IMR-90 (cell line): ENCODE measurements around the gene ARTN. TPM values are rescaled to one million over a fixed set of nuclear protein-coding genes. Genes with fewer than 3 reads are reported as not detected.

Experiments used
- ATAC-seq: fragments of 200-7000 bp; cut with Tn5 transposase; 2 replicates; pipeline ENCODE4 v1.9.1; 2020; ENCODE audit warnings: low read depth, mild to moderate bottlenecking, moderate library complexity
- BruUV-seq: library from RNA; stranded (reverse); fragments of 400-500 nt; replicated peaks from 2 replicates; lab custom pipeline; 2021; lab: Mats Ljungman, UMichigan
- CTCF ChIA-PET: fragments of 300-600 bp; formaldehyde crosslinking; extraction: SDS; loops from one replicate; lab custom pipeline; 2021; ENCODE audit warnings: antibody characterized with exemption; lab: Yijun Ruan, JAX
- POLR2A ChIA-PET: fragments of 300-600 bp; sonication (Branson Sonifier 250); formaldehyde crosslinking; loops from one replicate; lab custom pipeline; 2022; ENCODE audit warnings: antibody characterized with exemption; ENCODE audit not compliant: unreplicated experiment; lab: Charles Lee
- DNase-seq: peaks from one replicate; pipeline ENCODE4 v3.0.0; 2013
- H2AFZ ChIP-seq: replicated peaks from 2 replicates; pipeline ENCODE3; 2013; ENCODE audit warnings: low read length, mild to moderate bottlenecking; ENCODE audit not compliant: poor library complexity
- H2AK5ac ChIP-seq: 2 replicates; pipeline ENCODE4 v1.6.1; 2013; ENCODE audit warnings: low read depth, low read length, inconsistent platforms
- H2AK9ac ChIP-seq: replicated peaks from 2 replicates; pipeline ENCODE3; 2013; ENCODE audit warnings: mild to moderate bottlenecking, low read depth, low read length, moderate library complexity; ENCODE audit not compliant: poor library complexity
- H2BK120ac ChIP-seq: 2 replicates; pipeline ENCODE4 v1.6.1; 2013; ENCODE audit warnings: low read depth, low read length, inconsistent platforms
- H2BK15ac ChIP-seq: 3 replicates; pipeline ENCODE4 v1.6.1; 2013; ENCODE audit warnings: low read depth, low read length, inconsistent platforms
- H2BK20ac ChIP-seq: 2 replicates; pipeline ENCODE4 v1.6.1; 2013; ENCODE audit warnings: low read depth, mild to moderate bottlenecking, inconsistent platforms, low read length, moderate library complexity
- H2BK5ac ChIP-seq: 2 replicates; pipeline ENCODE4 v1.6.1; 2013; ENCODE audit warnings: mild to moderate bottlenecking, low read depth, low read length, inconsistent platforms; ENCODE audit not compliant: poor library complexity, severe bottlenecking
- H3K14ac ChIP-seq: replicated peaks from 2 replicates; pipeline ENCODE4 v1.6.1; 2013; ENCODE audit warnings: low read depth, low read length, inconsistent platforms
- H3K18ac ChIP-seq: 2 replicates; pipeline ENCODE4 v1.6.1; 2013; ENCODE audit warnings: low read depth, low read length, control low read depth
- H3K23ac ChIP-seq: 2 replicates; pipeline ENCODE4 v1.6.1; 2013; ENCODE audit warnings: low read depth, low read length, inconsistent platforms
- H3K27ac ChIP-seq: 2 replicates; pipeline ENCODE4 v1.5.1; 2013; ENCODE audit warnings: mild to moderate bottlenecking, control low read depth, low read length; ENCODE audit not compliant: insufficient read depth
- H3K27me3 ChIP-seq: 2 replicates; pipeline ENCODE4 v1.6.1; 2013; ENCODE audit warnings: low read length; ENCODE audit not compliant: control insufficient read depth, insufficient read depth
- H3K36me3 ChIP-seq: 2 replicates; pipeline ENCODE4 v1.6.1; 2013; ENCODE audit warnings: low read length, mixed read lengths; ENCODE audit not compliant: control insufficient read depth, insufficient read depth
- H3K4ac ChIP-seq: 2 replicates; pipeline ENCODE4 v1.6.1; 2013; ENCODE audit warnings: low read depth, low read length, inconsistent platforms
- H3K4me1 ChIP-seq: 2 replicates; pipeline ENCODE4 v1.6.1; 2013; ENCODE audit warnings: low read length, mixed read lengths; ENCODE audit not compliant: control insufficient read depth, insufficient read depth
- H3K4me2 ChIP-seq: 2 replicates; pipeline ENCODE4 v1.6.1; 2013; ENCODE audit warnings: low read depth, mild to moderate bottlenecking, control low read depth, low read length, moderate library complexity
- H3K4me3 ChIP-seq: 2 replicates; pipeline ENCODE4 v1.5.1; 2013; ENCODE audit warnings: low read depth, mild to moderate bottlenecking, control low read depth, low read length, moderate library complexity; ENCODE audit not compliant: insufficient read depth
- H3K56ac ChIP-seq: 2 replicates; pipeline ENCODE4 v1.6.1; 2013; ENCODE audit warnings: low read length, inconsistent platforms; ENCODE audit not compliant: insufficient read depth; ENCODE audit errors: extremely low read depth
- H3K79me1 ChIP-seq, 2 experiments: 2 replicates each; pipeline ENCODE4 v1.6.1; 2013; ENCODE audit warnings: low read length in 2 of 2, inconsistent platforms in 1 of 2, low read depth in 1 of 2
- H3K9ac ChIP-seq: 2 replicates; pipeline ENCODE4 v1.6.1; 2013; ENCODE audit warnings: low read depth, low read length, control low read depth
- H3K9me1 ChIP-seq: 2 replicates; pipeline ENCODE4 v1.6.1; 2013; ENCODE audit warnings: low read length, inconsistent platforms; ENCODE audit not compliant: insufficient read depth
- H3K9me3 ChIP-seq: 2 replicates; pipeline ENCODE4 v1.6.1; 2013; ENCODE audit warnings: low read length; ENCODE audit not compliant: control insufficient read depth, insufficient read depth
- H4K20me1 ChIP-seq: 2 replicates; pipeline ENCODE4 v1.6.1; 2013; ENCODE audit warnings: low read length, inconsistent platforms; ENCODE audit not compliant: insufficient read depth
- H4K5ac ChIP-seq: 2 replicates; pipeline ENCODE4 v1.6.1; 2013; ENCODE audit warnings: mild to moderate bottlenecking, low read depth, low read length, control low read depth
- H4K8ac ChIP-seq, 2 experiments: 2 replicates each; pipeline ENCODE4 v1.6.1; 2013; ENCODE audit warnings: low read depth in 2 of 2, low read length in 2 of 2, control low read depth in 1 of 2, inconsistent platforms in 1 of 2
- H4K91ac ChIP-seq: 2 replicates; pipeline ENCODE4 v1.6.1; 2013; ENCODE audit warnings: low read depth, low read length, inconsistent platforms; ENCODE audit not compliant: insufficient read depth
- BHLHE40 ChIP-seq: fragments of 150-350 bp; IDR thresholded peaks from 2 replicates; pipeline ENCODE4 v1.6.1; 2016; ENCODE audit warnings: mild to moderate bottlenecking, low read depth, low read length
- CEBPB ChIP-seq: IDR thresholded peaks from 2 replicates; pipeline ENCODE4 v1.6.1; 2012; ENCODE audit warnings: low read depth, low read length, improper control_type of control experiment
- CHD1 ChIP-seq: IDR thresholded peaks from 2 replicates; pipeline ENCODE4 v1.6.1; 2012; ENCODE audit warnings: low read depth, low read length, improper control_type of control experiment
- CTCF ChIP-seq: conservative IDR thresholded peaks from 2 replicates; pipeline ENCODE4 v1.5.1; 2012; ENCODE audit warnings: mild to moderate bottlenecking, low read depth, low read length, improper control_type of control experiment
- ELK1 ChIP-seq: fragments of 150-350 bp; IDR thresholded peaks from 2 replicates; pipeline ENCODE4 v1.6.1; 2016; ENCODE audit warnings: low read depth, mild to moderate bottlenecking, low read length, moderate library complexity, borderline replicate concordance
- FOS ChIP-seq: fragments of 150-350 bp; IDR thresholded peaks from 2 replicates; pipeline ENCODE4 v1.6.1; 2016; ENCODE audit warnings: low read depth, low read length
- MAFK ChIP-seq: IDR thresholded peaks from 2 replicates; pipeline ENCODE4 v1.6.1; 2012; ENCODE audit warnings: low read depth, low read length, improper control_type of control experiment
- MAZ ChIP-seq: IDR thresholded peaks from 2 replicates; pipeline ENCODE4 v1.6.1; 2012; ENCODE audit warnings: low read depth, mild to moderate bottlenecking, low read length, improper control_type of control experiment, moderate library complexity, borderline replicate concordance
- MXI1 ChIP-seq: IDR thresholded peaks from 2 replicates; pipeline ENCODE4 v1.6.1; 2012; ENCODE audit warnings: low read depth, mild to moderate bottlenecking, low read length, moderate library complexity, borderline replicate concordance
- NFE2L2 ChIP-seq: fragments of 150-350 bp; IDR thresholded peaks from 2 replicates; pipeline ENCODE4 v1.6.1; 2016; ENCODE audit warnings: low read depth, mild to moderate bottlenecking, low read length
- POLR2A ChIP-seq: IDR thresholded peaks from 2 replicates; pipeline ENCODE4 v1.6.1; 2012; ENCODE audit warnings: mild to moderate bottlenecking, low read depth, low read length
- RAD21 ChIP-seq: IDR thresholded peaks from 2 replicates; pipeline ENCODE4 v1.6.1; 2012; ENCODE audit warnings: low read length, improper control_type of control experiment
- RCOR1 ChIP-seq: IDR thresholded peaks from 2 replicates; pipeline ENCODE4 v1.6.1; 2012; ENCODE audit warnings: mild to moderate bottlenecking, low read length, improper control_type of control experiment; ENCODE audit not compliant: insufficient replicate concordance
- RFX5 ChIP-seq: IDR thresholded peaks from 2 replicates; pipeline ENCODE4 v1.8.0; 2012; ENCODE audit warnings: low read depth, mild to moderate bottlenecking, low read length, moderate library complexity
- SMC3 ChIP-seq: fragments of 150-350 bp; IDR thresholded peaks from 2 replicates; pipeline ENCODE4 v1.6.1; 2016; ENCODE audit warnings: low read depth, mild to moderate bottlenecking, antibody characterized with exemption, low read length, moderate library complexity
- USF2 ChIP-seq: fragments of 150-350 bp; IDR thresholded peaks from 2 replicates; pipeline ENCODE4 v1.6.1; 2017; ENCODE audit warnings: mild to moderate bottlenecking, antibody characterized with exemption, low read length, low read depth
- WGBS, 2 experiments: methylation state at CpG; one replicate each; pipeline versions ENCODE4 v1.1.5 to v1.1.7; 2013; ENCODE audit warnings: missing lambda C conversion rate in 2 of 2; ENCODE audit not compliant: insufficient read length in 1 of 2; ENCODE audit errors: extremely low coverage in 2 of 2; 5-methylcytosine and 5-hydroxymethylcytosine counted together
- dilution Hi-C: fragments of 300-500 bp; cut with HindIII; formaldehyde crosslinking; loops from one replicate; pipeline ENCODE4 v1.14.3; 2018; ENCODE audit warnings: low sequenced_read_pairs; ENCODE audit not compliant: unreplicated experiment
- in situ Hi-C: fragments of 300-500 bp; cut with MboI; formaldehyde crosslinking; loops from 3 replicates; pipeline ENCODE4 v1.14.3; 2019; ENCODE audit warnings: low sequenced_read_pairs, inconsistent platforms, mixed read lengths
- intact Hi-C: fragments of 100-400 bp; cut with micrococcal nuclease; formaldehyde crosslinking; loops from 2 replicates; pipeline ENCODE4 v1.10.0; 2022
- polyA plus RNA-seq, 3 experiments: library from polyadenylated mRNA; depleted of rRNA; stranded (reverse); fragments of >200 nt; gene quantifications; 2 replicates each; pipeline ENCODE4 v1.2.3, GENCODE V29; 2012; ENCODE audit warnings: low replicate concordance in 1 of 3
- total RNA-seq: library from RNA; depleted of rRNA; stranded (reverse); fragments of >200 nt; gene quantifications from 2 replicates; pipeline ENCODE4 v1.2.3, GENCODE V29; 2012

The ARTN gene
- total and polyA plus RNA-seq, 2 of the 4 experiments (the other 2 are of a cell fraction): 0.29 TPM; not detected in 1

- H3K9ac ChIP-seq: no peak overlapping the region
- H3K56ac ChIP-seq: no peak overlapping the region
- H3K4me1 ChIP-seq: no peaks in the 10 kb centered on the region
- H3K4ac ChIP-seq: no peak overlapping the region
- no TSS peak for BruUV-seq
- WGBS, 2 experiments: 95% methylated on average over 4 of the region's 8 CpGs; no CpG with 5 or more reads in 1 of the 2 experiments
- H3K23ac ChIP-seq: no peak overlapping the region
- dilution Hi-C loops: no loop called here
- no peak overlapping the region for H2AFZ ChIP-seq
- H2BK5ac ChIP-seq: no peak overlapping the region
- H3K36me3 ChIP-seq: peaks cover 30% of the 10 kb centered on the region
- H4K20me1 ChIP-seq: peaks cover 21% of the 10 kb centered on the region
- POLR2A ChIA-PET: no interaction called here
- intact Hi-C loops: no loop called here
- TF ChIP-seq SMC3: no peak
- no peak for TF ChIP-seq RAD21
- TF ChIP-seq CTCF: no peak
- no peak for TF ChIP-seq ELK1
- TF ChIP-seq NFE2L2: no peak
- TF ChIP-seq CEBPB: no peak
- TF ChIP-seq BHLHE40: no peak
- no peak for TF ChIP-seq FOS
- TF ChIP-seq RFX5: no peak
- TF ChIP-seq MXI1: no peak
- TF ChIP-seq RCOR1: no peak
- TF ChIP-seq MAZ: no peak
- no peak for TF ChIP-seq CHD1
- TF ChIP-seq MAFK: no peak
- no peak for TF ChIP-seq POLR2A
- TF ChIP-seq USF2: no peak
- in situ Hi-C loops: loop anchor here (25.0 kb wide), 1 partner anchor 419 kb away; the partner anchor contains the start of gene PTPRF
- CTCF ChIA-PET: no interaction called here
- no peak overlapping the region for H3K14ac ChIP-seq
- H3K9me3 ChIP-seq: no peaks in the 10 kb centered on the region
- no peaks in the 10 kb centered on the region for H3K27me3 ChIP-seq
- H2BK20ac ChIP-seq: no peak overlapping the region
- ATAC-seq: no peak
- H3K9me1 ChIP-seq: peaks cover 10% of the 10 kb centered on the region; the same call in 1 of the 2 replicates
- H3K4me3 ChIP-seq: no peak overlapping the region
- no peak overlapping the region for H3K18ac ChIP-seq
- H3K4me2 ChIP-seq: no peak overlapping the region
- DNase-seq: no peak
- no peak overlapping the region for H4K5ac ChIP-seq
- no peak overlapping the region for H3K27ac ChIP-seq
- H4K91ac ChIP-seq: no peak overlapping the region
- H3K79me1 ChIP-seq: peaks cover 17 to 20% of the 10 kb centered on the region in 2 experiments
- H4K8ac ChIP-seq: no peak overlapping the region
- no peak overlapping the region for H2AK9ac ChIP-seq
- no peak overlapping the region for H2BK15ac ChIP-seq
- H2AK5ac ChIP-seq: no peak overlapping the region
- no peak overlapping the region for H2BK120ac ChIP-seq
Observed at GRCh38 chr1:43956234-43956633, 22.6 kb downstream of the ARTN start.
